ENCODE measurements around the gene FOXJ2.

DNA sequence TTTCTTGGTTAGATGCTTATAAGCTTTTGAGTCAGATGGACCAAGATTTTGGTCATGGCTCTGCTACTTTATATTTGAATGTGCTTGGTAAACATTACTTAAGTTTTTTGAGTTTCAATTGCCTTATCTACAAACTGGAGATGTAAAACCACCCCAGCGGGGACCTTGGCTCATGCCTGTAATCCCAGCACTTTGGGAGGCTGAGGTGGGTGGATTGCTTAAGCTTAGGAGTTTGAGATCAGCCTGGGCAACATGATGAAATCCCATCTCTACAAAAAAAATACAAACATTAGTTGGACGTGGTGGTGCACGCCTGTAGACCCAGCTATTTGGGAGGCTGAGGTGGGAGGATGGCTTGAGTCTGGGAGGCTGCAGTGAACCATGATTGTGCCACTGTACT lies 60.8 kb downstream of the FOXJ2 start:
- no peak for TF ChIP-seq POLR2A (IDR thresholded peaks at IDR 0.05; ENCODE audit: low read length)
- TF ChIP-seq GATA1 (IDR thresholded peaks at IDR 0.05; ENCODE audit: low read depth, low read length) = no peak

All from erythroblast (primary cell).